Measurements from ENCODE around the gene PYROXD2. TPM values are rescaled to one million over a fixed set of nuclear protein-coding genes. Genes with fewer than 3 reads are reported as not detected.

The PYROXD2 gene
- total RNA-seq, 6 experiments from 2014 or later: 3.0 to 25.3 (median 7.1) TPM

DNA sequence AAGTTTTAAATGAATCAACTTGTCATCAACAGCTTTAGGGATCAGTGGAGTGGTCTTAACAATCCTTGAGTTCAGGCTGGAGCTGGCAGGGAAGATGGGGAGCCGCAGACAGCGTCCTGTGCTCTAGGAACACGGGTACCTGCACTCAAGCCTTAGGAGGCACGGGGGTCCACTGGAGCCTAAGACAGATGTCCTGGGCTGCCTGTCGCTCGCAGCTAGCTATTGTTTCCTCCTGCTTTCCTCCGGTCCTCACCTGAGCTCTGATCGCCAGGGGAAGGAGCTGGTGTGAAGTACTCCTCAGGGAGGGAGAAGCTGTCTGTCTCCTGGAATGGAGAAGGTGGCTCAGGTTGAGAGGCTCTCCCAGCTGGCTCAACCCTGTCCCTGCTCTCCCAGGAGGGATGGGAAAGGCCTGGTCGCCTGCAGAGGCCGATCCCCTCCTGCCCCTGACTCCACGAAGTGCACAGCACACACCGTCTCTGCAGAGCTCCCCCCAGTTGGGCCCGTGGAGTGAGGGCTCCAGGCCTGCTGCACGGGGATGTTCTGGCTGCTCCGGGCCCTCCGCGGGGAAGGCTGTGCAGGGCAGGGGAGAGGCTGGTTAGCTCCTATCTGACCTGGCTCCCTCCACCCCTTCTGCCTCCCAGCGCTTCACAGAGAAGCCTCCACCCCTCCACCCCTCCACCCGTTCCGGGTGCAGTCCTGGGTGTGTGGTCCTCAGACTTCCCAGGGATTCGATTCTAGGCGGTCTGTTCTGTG, 14.5 kb upstream of the PYROXD2 start:
- ATAC-seq (no peak), DNase-seq (no peak)
- Histone ChIP-seq H3K9me3 (no peaks in the 10 kb centered on the region), H3K4me3 (no peak overlapping the region), H3K27me3 (no peaks in the 10 kb centered on the region), H3K4me1 (no peaks in the 10 kb centered on the region), H3K36me3 (peaks cover 0 to 61% (median 23%) of the 10 kb centered on the region in 4 donors), H3K27ac (no peak overlapping the region)
- intact Hi-C loops (cut with DNase I): no loop called here
- TF ChIP-seq, protein P1, sequence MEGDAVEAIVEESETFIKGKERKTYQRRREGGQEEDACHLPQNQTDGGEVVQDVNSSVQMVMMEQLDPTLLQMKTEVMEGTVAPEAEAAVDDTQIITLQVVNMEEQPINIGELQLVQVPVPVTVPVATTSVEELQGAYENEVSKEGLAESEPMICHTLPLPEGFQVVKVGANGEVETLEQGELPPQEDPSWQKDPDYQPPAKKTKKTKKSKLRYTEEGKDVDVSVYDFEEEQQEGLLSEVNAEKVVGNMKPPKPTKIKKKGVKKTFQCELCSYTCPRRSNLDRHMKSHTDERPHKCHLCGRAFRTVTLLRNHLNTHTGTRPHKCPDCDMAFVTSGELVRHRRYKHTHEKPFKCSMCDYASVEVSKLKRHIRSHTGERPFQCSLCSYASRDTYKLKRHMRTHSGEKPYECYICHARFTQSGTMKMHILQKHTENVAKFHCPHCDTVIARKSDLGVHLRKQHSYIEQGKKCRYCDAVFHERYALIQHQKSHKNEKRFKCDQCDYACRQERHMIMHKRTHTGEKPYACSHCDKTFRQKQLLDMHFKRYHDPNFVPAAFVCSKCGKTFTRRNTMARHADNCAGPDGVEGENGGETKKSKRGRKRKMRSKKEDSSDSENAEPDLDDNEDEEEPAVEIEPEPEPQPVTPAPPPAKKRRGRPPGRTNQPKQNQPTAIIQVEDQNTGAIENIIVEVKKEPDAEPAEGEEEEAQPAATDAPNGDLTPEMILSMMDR (IDR thresholded peaks at IDR 0.05): no peak
- TF ChIP-seq POLR2A (IDR thresholded peaks at IDR 0.05): no peak
- 95% methylated on average over 7 of the region's 22 CpGs for WGBS (ENCODE audit: insufficient coverage, low coverage, low lambda C conversion rate, missing lambda C conversion rate)

DNA sequence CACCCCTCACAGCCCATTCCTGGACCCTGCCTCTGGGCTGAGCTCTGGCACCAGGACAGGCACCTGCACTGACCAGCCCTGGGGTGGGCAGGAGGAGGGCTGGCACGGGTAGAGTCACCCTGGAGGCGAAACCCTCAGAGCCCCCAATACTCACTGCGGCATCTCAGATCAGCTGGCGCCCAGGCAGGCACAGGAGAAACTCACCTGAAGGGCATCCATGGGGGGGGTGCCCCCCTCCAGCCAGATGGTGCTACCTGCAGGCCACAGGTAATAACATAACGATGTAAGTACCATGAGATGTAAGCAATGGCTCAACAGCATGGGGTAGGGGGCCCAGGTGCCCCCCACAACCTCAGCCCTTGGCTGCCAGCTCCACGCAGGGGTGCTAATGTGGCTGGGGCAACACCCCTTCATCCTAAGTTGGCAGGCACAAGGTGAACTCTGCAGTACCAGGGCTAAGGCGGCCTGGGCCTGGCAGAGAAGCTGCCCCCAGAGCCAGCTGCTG, 12.1 kb upstream of the PYROXD2 start:
- 100% methylated on average over 1 of the region's 7 CpGs for WGBS (ENCODE audit: insufficient coverage, low coverage, low lambda C conversion rate, missing lambda C conversion rate)
- TF ChIP-seq, protein P1 (IDR thresholded peaks at IDR 0.05): no peak
- TF ChIP-seq POLR2A (IDR thresholded peaks at IDR 0.05): no peak
- Histone ChIP-seq H3K36me3 (peaks cover 0 to 46% (median 13%) of the 10 kb centered on the region in 4 donors), H3K9me3 (no peaks in the 10 kb centered on the region), H3K27ac (no peak overlapping the region), H3K4me3 (no peak overlapping the region), H3K4me1 (no peaks in the 10 kb centered on the region), H3K27me3 (no peaks in the 10 kb centered on the region)
- ATAC-seq (no peak), DNase-seq (no peak)
- intact Hi-C loops (cut with DNase I): no loop called here

DNA sequence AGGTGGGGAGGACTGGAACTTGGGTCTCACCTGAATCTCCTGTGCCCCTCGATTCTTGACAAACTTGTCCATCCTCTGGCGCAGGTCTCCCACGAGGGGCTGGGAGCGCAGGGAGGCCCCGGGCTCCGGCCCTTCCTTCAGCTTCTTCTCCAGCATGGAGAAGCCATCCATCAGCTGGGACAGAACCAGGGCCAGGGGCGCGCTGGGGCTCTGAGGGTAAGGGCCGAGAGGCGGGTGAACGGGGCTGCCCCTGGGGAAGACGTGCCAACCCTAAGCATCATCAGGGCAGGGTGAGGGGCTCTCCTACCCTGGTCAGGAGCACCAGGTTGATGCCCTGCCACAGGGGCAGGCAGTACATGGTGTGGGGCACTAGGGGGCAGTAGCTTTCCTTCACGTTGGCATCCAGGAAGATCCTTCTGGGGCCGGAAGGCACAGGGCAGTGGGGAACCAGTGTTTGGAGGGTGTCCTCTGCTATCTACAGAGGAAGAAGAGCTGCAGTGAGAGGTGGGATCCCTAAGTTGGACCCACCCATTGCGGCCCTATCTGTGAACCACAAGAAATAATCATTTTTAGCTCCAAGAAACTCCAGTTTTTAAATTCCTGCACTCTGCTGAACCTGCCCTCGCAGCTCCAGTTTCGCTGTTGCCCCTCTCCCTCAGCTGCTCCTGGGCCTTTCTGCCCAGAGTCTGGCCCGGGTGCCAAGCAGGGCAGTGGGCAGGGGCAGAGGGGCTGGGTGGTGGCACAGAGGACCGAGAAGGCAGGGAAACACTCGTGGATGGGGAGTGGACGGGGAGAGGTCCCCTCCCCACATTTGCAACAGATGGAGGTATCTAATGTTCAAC, 10.8 kb upstream of the PYROXD2 start:
- TF ChIP-seq POLR2A (IDR thresholded peaks at IDR 0.05): no peak
- TF ChIP-seq, protein P1 (IDR thresholded peaks at IDR 0.05): peak; percentile 62 to 78 (median 74)
- no peaks in the 10 kb centered on the region for H3K27me3 ChIP-seq
- no peaks in the 10 kb centered on the region for H3K9me3 ChIP-seq
- intact Hi-C loops (cut with DNase I): no loop called here
- peaks cover 0 to 33% (median 8%) of the 10 kb centered on the region in 4 donors for H3K36me3 ChIP-seq
- DNase-seq (no peak), ATAC-seq (peak; percentile 64 to 74 (median 68))
- H3K4me3 ChIP-seq: no peak overlapping the region
- H3K4me1 ChIP-seq: peaks cover 0 to 9% (median 4%) of the 10 kb centered on the region in 4 donors
- no peak overlapping the region for H3K27ac ChIP-seq
- 67% methylated on average over 7 of the region's 21 CpGs for WGBS (ENCODE audit: insufficient coverage, low coverage, low lambda C conversion rate, missing lambda C conversion rate)

DNA sequence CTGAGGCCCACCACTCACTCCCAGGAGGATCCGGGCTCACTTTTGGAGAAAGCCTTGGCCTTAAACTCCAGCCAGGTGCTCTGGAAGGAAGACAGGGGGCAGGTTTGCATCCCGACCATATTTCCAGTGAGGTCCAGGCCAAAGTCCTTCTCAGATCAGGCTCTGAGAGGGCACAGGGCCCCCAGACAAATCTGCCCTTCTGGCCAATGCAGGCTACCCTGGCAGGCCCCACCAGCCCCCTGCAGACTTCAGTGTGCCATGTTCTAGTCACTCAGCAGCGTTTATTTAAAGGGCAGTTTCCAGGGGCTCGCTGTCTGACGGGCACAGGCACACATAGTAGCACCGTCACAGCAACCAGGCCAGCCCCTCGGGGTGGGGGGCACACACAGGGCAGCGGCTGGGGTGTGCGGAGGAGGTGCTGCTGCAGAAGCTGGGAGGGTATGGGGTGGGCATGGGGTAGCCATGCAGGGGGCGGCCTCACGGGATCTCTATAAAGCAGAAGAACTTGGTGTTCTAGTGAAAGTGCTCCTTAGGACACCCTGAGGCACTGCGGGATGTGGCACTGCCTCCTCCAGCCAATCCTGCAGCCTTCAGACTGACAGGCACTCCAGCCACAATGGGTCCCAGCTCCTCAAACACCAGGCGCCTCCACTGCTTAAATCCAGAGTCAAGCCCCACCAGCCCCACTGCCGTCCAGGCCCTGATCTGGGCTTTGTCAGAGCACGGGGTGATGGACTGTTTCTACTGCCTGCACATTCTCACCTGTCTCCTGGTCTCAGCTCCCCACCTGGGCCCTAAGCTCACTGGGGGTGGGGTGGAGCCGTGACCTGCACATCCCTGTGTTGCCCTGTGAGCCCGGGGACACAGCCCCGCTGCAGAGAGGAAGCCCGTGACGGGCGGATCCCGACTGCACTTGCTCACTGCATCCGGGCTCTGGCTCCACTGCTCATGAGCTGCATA, 9.6 kb upstream of the PYROXD2 start:
- no peak for DNase-seq
- Histone ChIP-seq H3K27me3 (no peaks in the 10 kb centered on the region), H3K27ac (no peak overlapping the region), H3K9me3 (no peaks in the 10 kb centered on the region), H3K36me3 (peaks cover 0 to 24% (median 1%) of the 10 kb centered on the region in 4 donors), H3K4me1 (peaks cover 0 to 19% (median 8%) of the 10 kb centered on the region in 4 donors), H3K4me3 (no peak overlapping the region)
- intact Hi-C loops (cut with DNase I): no loop called here
- WGBS (ENCODE audit: insufficient coverage, low coverage, low lambda C conversion rate, missing lambda C conversion rate): 64% methylated on average over 6 of the region's 23 CpGs
- TF ChIP-seq, protein P1 (IDR thresholded peaks at IDR 0.05): no peak
- no peak for TF ChIP-seq POLR2A (IDR thresholded peaks at IDR 0.05)
- ATAC-seq: no peak
